GM21723 (cell line): Measurements from ENCODE around the gene AKR7A2.
"Not testable (repeated sequence)": the region's sequence is repeated elsewhere in the genome, so short reads cannot be mapped to it uniquely, and the experiment has no call there.

ENCODE experiments used
- ATAC-seq: cut with Tn5 transposase; IDR thresholded peaks from one replicate; pipeline ENCODE4 v1.9.1; 2021; ENCODE audit warnings: mild to moderate bottlenecking, moderate library complexity; ENCODE audit not compliant: unreplicated experiment

Gene AKR7A2

DNA sequence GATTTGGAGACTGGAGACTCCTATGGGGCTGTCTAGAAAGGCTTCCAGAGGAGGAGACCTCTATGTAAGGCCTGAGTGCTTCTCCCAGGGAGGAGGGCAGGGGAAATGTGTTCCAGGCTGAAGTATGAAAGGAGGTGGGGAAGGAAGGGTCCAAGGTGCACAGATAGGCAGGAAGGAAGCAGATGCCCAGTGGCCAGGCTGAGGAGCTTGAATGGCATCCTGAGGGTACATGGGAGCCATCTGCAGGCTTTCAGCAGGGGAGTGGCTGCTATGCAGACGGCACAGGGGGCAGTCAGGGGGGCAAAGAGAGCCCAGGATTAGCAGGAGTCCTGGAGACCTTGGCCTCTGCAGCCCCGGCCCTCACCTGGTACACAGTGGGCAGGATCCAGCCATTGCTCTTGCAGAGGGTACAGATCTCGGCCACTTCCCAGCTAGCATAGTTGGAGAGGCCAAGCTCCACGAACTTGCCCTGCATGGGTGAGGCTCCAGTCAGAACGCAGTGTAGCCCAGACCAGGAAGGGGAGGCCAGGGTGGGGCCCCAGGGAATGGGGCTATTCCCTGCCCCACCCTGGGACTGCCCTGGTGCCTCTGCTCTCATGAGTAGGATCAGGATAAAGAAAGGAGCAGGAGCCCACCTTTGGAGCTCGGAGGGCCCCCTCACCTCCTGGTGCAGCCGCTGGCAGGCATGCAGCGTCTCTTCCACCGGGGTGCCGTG is 4.0 kb downstream of the AKR7A2 start:
- ATAC-seq, result no peak

DNA sequence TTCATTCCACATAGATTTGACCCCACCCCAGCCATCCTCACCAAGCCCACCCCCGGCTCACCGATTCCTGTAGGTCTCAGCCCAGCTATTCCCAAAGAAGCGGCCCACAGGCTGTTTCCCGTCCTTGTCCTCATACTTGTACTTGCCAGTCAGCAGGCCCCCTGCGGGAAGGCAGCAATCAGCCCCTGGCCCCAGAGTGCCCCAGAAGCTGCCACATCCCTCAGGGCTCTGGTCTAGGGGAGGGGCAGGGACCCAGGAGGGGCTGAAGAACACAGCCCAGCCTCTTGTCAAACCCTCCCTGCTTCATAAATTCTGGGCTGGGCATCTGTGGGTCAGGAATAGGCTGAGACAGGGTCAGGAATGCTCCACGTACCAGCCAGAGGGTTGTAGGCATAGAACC is 5.0 kb downstream of the AKR7A2 start:
- no peak for ATAC-seq

DNA sequence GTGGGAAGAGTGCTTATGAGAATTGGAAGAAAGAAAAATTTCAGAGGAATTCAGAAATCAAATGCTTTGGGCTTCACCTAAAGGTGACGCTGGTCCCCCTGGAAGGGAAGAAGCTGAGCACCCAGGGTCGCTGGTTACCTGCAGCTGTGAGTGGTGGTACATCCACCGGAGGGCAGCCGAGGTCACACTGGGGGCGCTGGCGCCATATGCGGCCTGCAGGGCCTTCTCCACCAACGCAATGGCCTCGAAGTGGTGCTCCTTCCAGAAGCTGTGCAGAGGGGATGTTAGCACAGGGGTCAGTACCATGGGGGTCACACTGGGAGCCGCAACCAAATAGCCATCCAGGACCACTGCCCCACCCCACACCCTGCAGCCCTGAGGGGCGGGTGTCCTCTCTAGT is 6.1 kb downstream of the AKR7A2 start:
- ATAC-seq, result no peak

DNA sequence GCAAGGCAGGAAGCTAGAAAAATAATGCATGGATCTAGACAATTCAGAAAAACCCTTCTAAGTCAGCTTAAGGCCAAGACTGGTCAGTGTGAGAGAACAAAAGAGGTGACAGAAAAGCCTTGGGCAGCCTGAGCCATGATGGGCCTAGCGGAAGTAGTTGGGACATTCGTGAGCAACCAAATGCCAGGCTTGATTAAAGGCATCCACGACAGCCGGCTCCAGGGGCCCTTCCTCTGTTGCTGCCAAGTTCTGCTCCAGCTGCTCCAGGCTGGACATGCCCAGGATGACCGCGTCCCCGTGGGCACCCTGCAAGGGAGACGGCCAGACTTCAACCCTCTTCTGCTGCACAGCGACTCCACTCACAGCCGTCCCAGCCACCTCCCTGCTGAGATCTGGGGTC is 7.9 kb downstream of the AKR7A2 start:
- not testable (repeated sequence) for ATAC-seq

DNA sequence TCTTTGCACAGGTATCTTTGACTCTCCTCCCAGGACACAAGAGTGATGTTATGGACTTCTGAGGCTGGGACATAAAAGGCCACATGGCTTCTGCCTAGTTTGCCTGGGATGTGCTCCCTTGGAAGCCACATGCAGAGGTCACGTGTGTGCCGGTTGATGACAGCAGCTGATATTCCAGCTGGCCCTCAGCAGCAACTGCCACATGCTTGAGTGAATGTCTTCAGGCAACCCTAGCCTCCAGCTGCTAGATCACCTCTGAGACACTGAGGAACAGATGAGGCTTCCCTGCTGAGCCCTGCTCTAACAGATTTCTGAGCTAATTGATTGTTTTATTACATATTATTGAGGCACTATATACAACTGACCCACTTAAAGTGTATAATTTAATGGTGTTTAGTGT is 11.7 kb downstream of the AKR7A2 start:
- ATAC-seq, result no peak

DNA sequence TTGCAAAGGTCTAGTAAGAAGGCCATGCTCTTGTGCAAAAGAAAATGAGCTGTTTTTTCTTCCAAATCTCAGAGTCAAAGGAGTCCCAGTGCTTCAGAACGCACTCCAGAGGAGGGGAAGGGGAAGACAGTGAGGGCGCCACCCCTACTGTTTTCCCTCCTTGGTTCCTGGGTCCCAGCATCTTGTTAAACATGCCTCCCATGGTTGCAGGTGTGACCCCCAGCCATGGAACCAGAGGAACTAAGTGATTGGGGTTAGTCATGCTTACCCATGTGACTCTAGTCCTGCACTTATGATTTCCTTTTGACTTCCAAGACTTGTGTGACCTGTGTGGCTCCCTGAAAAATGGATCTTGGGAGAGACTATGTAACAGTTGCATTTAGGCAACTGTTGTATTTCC is 17.3 kb downstream of the AKR7A2 start:
- ATAC-seq, result no peak

DNA sequence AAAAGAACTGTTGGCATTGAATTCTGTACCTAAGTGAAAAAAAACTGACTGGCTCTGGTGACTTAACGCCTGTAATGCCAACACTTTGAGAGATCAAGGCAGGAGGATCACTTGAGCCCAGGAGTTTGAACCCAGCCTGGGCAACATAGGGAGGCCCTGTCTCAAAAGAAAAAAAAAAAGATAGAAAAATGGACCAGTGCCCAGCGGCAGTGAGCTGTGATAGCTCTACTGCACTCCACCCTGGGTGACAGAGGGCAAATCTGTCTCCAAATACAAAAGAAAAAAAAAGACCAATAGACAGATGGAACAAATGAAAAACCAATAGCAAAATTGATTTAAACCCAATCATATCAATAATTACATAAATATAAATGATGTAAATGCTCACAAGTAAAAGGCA is 22.7 kb downstream of the AKR7A2 start:
- ATAC-seq, result no peak

DNA sequence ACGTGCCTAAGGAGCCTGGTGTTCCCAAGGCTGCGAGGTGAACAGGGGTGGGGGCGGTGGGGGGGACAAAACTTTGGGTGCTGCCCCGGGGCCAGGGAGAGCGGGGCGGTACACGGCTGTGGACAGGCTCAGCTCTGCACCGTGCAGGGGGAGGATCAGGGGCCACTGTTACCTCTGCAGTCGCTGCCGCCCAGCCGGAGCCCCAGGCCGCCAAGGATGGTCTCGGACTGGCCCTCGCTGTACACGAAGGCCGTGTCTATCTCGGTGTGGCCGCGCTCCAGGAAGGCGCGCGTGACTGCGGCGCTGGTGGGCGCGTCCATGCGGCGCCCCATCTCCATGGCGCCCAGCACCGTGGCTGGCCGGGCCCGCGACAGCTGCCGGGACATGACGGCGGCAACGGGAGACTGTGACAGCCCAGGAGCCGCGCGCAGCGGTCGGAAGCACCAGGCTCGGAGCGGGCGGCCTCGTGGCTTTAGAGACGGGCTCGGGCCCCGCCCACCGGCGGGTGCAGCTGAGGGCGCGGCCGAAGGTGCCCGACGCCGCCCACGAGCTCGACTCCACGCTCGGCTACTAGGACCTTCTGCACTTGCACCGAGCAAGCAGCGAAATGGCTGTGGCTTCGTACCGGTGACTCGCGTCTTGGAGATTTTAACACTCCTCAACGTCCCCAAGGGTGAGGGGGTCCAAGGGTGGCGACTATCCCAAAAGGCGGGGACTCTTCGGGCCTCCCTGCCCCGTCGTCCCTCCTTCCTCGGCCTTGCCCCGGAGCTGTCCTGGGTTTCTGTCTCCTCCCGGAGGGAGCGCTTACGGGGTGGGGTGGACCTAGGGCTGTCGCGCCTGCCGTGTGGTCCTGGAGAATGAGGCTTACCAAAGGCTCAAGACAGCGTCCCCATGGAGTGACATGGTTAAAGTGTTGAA is 23.4 kb downstream of the AKR7A2 start, which contains the start of gene AKR7A3:
TSS of gene AKR7A3 (minus strand) at position 447 of the 918 bp plus-strand sequence. CDS start at position 386, 61 bp downstream.
- not testable (repeated sequence) for ATAC-seq

DNA sequence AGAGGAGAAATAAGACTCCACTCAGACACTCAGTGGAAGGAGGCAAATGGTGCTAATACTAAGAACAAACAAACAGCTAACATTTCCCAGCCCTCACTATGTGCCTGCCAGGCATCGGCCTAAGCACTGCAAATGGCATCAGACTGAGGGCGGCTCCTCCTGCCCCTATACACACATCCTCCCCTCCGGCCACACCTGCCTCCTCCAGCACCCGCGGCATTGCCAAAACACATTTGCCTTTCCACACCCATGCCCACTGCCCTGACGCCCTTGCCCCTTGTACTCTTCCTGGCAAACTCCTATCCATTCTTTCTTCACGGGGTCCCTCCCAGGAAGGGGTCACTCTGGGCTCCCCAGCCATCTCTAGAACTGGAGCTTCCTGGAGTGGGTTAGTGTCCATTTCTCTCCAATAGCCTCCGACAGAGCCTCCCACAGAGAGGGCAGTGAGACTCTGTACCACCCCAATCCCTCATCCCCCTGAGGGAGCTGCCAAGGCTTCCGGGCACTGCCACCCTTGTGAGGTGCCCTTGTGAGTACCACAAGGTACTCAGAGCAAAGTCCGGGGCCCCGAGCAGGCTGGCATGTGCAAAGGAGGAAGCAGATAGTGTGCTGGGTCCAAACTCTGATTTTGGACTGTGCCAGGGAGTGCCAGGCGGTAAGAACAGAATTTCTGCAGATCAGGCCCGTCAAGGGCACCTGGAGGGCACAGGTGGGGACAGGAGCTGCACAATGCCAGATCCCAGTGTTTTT is 24.3 kb downstream of the AKR7A2 start:
- no peak for ATAC-seq

DNA sequence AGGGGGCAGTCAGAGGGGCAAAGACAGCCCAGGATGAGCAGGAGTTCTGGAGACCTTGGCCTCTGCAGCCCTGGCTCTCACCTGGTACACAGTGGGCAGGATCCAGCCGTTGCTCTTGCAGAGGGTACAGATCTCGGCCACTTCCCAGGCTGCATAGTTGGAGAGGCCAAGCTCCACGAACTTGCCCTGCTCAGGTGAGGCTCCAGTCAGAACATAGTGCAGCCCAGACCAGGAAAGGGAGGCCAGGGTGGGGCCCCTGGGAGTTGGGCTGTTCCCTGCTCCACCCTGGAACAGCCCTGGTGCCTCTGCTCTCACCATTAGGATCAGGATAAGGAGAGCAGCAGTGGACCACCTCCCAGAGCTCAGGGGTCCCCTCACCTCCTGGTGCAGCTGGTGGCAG is 26.1 kb downstream of the AKR7A2 start:
- not testable (repeated sequence) for ATAC-seq

DNA sequence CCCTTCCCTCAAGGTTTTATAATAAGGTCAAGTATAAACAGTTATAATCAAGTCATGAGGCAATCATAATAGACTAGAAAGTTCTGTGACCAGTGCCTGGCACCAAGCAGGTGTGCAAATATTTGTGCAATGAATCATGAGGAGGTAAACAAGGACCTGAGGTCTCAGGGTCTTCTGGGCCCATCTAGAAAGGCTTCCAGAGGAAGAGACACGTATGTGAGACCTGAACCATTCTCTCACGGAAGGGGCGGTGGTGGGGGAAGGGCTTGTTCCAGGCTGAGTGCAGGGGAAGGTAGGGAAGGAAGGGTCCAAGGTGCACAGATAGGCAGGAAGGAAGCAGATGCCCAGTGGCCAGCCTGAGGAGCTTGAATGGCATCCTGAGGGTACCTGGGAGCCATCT is 26.6 kb downstream of the AKR7A2 start:
- not testable (repeated sequence) for ATAC-seq

DNA sequence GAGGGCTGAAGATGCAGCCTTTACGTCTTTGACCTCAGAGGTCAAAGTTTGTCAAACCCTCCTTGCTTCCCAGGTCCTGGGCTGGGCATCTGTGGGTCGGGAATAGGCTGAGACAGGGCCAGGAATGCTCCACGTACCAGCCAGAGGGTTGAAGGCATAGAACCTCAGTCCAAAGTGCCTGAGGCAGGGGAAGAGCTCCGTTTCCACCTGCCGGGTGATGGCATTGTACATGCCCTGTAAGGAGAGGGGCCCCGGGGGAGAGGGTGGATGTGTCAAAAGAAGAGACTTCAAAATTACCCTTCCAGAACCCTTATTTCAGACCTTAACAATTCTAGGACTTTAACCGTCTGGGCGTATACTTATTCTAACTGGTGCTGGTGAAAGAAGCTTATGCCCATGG is 27.1 kb downstream of the AKR7A2 start:
- no peak for ATAC-seq

DNA sequence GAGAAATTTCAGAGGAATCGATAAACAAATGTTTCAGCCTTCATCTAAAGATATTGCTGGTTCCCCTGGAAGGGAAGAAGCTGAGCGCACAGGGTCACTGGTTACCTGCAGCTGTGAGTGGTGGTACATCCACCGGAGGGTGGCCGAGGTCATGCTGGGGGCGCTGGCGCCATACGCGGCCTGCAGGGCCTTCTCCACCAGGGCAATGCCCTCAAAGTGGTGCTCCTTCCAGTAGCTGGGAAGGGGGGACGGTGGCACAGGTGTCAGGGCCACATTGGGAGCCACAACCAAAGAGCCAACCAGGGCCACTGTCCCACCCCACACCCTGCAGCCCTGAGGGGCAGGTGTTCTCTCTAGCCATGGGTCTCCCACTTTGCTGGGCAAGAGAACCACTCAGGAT is 28.1 kb downstream of the AKR7A2 start:
- no peak for ATAC-seq

DNA sequence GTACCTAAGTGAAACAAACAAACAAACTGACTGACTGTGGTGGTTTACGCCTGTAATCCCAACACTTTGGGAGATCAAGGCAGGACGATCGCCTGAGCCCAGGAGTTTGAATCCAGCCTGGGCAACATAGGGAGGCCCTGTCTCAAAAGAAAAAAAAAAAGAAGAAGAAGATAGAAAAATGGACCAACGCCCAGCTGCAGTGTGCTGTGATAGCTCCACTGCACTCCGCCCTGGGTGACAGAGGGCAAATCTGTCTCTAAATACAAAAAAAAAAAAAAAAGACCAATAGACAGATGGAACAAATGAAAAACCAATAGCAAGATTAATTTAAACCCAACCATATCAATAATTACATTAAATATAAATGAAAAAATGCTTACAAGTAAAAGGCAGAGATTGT is 37.3 kb downstream of the AKR7A2 start:
- no peak for ATAC-seq

DNA sequence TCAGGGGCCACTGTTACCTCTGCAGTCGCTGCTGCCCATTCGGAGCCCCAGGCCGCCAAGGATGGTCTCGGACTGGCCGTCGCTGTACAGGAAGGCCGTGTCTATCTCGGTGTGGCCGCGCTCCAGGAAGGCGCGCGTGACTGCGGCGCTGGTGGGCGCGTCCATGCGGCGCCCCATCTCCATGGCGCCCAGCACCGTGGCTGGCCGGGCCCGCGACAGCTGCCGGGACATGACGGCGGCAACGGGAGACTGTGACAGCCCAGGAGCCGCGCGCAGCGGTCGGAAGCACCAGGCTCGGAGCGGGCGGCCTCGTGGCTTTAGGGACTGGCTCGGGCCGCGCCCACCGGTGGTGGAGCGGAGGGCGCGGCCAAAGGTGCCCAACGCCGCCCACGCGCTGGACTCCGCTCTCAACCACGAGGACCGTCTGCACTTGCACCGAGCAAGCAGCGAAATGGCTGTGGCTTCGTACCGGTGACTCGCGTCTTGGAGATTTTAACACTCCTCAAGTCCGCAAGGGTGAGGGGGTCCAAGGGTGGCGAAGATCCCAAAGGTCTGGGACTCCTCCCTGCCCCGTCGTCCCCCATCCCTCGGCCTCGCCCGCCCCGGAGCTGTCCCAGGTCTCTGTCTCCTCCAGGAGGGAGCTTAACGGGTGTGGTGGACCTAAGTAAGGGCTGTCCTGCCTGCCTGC is 38.0 kb downstream of the AKR7A2 start:
- not testable (repeated sequence) for ATAC-seq

DNA sequence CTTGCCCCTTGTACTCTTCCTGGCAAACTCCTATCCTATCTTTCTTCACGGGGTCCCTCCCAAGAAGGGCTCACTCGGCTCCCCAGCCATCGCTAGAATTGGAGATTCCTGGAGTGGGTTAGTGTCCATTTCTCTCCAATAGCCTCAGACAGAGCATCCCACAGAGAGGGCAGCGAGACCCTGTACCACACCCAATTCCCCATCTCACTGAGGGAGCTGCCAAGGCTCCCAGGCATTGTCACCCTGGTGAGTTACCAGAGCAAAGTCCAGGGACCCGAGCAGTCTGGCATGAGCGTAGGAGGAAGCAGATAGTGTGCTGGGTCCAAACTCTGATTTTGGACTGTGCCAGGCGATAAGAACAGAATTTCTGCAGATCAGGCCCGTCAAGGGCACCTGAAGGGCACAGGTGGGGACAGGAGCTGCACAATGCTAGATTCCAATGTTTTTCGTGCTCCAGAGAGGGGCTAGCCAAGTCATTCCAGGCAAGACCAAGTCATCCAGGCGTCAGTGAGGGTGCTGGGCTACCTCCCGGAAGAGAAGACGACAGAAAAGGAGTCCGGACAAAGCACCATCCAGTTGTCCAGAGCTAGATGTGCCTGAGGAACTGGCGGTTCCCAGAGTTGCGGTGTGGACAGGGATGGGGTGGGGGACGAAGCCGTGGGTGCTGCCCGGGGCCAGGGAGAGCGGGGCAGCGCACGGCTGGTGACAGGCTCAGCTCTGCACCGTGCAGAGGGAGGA is 38.7 kb downstream of the AKR7A2 start:
- ATAC-seq, result no peak

DNA sequence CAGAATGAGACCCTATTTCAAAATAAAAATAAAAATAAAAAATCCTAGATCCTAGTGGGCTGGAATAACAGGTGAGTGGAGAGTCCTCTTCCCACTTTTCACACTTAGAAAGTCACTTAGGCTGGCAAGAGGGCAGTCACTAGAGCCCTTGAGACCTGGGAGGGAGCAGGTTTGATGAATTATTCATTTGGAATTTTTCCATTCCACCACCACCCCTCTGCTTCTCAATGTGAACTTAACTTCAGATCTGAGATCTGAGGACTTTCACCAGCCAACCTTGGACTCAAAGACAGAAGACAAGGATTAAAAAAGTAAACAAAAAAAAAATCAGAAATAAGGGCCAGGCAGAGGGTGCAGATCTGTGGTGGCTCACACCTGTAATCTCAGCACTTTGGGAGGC is 39.9 kb downstream of the AKR7A2 start:
- no peak for ATAC-seq

DNA sequence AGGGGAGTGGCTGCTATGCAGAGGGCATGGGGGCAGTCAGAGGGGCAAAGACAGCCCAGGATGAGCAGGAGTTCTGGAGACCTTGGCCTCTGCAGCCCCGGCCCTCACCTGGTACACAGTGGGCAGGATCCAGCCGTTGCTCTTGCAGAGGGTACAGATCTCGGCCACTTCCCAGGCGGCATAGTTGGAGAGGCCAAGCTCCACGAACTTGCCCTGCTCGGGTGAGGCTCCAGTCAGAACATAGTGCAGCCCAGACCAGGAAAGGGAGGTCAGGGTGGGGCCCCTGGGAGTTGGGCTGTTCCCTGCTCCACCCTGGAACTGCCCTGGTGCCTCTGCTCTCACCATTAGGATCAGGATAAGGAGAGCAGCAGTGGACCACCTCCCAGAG is 41.6 kb downstream of the AKR7A2 start:
- ATAC-seq, result not testable (repeated sequence)

DNA sequence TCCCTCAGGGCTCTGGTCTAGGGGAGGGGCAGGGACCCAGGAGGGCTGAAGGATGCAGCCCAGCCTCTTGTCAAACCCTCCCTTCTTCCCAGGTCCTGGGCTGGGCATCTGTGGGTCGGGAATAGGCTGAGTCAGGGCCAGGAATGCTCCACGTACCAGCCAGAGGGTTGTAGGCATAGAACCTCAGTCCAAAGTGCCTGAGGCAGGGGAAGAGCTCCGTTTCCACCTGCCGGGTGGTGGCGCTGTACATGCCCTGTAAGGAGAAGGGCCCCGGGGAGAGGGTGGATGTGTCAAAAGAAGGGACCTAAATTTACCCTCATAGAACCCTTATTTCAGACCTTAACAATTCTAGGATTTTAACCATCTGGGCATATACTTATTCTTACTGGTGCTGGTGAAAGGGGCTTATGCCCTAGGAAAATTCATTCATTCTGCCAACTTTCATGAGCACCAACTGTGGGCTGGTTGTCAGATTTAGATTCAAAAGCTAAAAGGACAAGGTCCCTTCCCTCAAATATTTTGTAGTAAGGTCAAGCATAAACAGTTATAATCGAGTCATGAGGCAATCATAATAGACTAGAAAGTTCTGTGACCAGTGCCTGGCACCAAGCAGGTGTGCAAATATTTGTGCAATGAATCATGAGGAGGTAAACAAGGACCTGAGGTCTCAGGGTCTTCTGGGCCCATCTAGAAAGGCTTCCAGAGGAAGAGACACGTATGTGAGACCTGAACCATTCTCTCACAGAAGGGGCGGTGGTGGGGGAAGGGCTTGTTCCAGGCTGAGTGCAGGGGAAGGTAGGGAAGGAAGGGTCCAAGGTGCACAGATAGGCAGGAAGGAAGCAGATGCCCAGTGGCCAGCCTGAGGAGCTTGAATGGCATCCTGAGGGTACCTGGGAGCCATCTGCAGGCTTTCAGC is 42.3 kb downstream of the AKR7A2 start:
- not testable (repeated sequence) for ATAC-seq
